H4 (cell line): Measurements from ENCODE around the gene KCNH1. TPM values are rescaled to one million over a fixed set of nuclear protein-coding genes. Genes with fewer than 3 reads are reported as not detected.

Experiments used
- DNase-seq: peaks from one replicate; pipeline ENCODE4 v3.0.0-alpha.2; 2015; ENCODE audit warnings: low spot score
- total RNA-seq: library from RNA; depleted of rRNA; stranded (reverse); fragments of >200 nt; shearing (Covaris generic); gene quantifications from 2 replicates; pipeline ENCODE4 v1.2.3, GENCODE V29; 2014

Gene KCNH1
- total RNA-seq, 1 experiment from 2014 or later: 0.97 TPM

GRCh38 chr1:210726621-210727020 lies 407.3 kb downstream of the KCNH1 start:
- DNase-seq: no peak

DNA sequence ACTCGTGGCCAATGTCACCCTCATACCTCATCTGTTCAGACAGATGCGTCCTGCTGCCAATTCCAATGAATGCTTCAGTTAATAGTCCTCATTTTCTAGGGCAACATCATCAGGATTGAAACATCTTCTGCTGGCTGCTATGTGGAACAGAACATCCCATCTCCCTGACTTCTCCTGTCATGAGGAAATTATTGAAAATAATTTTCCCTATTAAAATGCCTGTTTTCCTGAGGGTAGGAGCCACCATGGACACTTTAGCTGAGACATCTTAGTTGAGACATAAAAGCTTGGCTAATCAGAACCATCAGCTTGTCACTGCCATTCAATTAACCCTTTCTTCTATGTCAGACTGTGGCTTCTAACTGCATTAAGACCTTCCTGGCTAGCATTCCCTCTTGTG lies 409.2 kb downstream of the KCNH1 start:
- DNase-seq: no peak

DNA sequence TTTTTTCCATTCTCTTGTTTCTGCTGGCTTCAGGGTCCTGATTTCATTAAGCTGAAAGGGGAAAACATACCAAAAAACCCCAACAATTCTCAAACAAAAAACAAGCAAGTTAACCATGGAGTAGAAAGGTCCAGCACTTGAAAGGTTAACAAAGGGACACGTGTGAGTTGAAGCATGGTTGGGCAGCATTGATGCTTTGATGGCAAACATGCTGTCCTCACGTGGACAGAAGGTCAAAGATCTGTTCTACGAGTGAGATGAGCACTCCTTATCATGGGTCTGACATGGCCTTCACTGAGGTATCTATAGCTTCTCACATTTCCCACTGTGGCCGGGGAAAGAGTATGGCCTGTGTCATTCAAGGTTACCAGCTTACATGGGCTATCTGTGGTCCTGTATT lies 410.3 kb downstream of the KCNH1 start:
- no peak for DNase-seq

- no peak for DNase-seq
These were observed 411.4 kb downstream of the KCNH1 start for GRCh38 chr1:210722410-210723081.

GRCh38 chr1:210715072-210715471 lies 418.9 kb downstream of the KCNH1 start:
- DNase-seq: peak; percentile 21

GRCh38 chr1:210711825-210712612 lies 421.9 kb downstream of the KCNH1 start:
- DNase-seq: no peak

DNA sequence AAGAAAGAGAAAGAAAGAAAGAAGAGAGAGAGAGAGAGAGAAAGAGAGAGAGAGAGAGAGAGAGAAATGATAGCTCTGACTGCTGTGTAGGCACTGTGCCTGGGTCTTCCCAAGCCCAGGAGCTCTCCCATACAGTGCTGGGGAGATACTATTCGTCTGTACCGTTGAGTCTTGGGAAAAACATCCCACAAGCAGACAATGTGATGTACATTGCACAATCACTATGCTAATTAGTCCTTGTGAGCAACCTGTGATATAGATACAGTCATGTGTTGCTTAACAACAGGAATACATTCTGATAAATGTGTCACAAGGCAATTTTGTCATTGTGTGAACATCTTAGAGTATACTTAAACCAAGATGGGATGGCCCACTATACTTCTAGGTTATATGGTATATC lies 424.2 kb downstream of the KCNH1 start:
- no peak for DNase-seq

DNA sequence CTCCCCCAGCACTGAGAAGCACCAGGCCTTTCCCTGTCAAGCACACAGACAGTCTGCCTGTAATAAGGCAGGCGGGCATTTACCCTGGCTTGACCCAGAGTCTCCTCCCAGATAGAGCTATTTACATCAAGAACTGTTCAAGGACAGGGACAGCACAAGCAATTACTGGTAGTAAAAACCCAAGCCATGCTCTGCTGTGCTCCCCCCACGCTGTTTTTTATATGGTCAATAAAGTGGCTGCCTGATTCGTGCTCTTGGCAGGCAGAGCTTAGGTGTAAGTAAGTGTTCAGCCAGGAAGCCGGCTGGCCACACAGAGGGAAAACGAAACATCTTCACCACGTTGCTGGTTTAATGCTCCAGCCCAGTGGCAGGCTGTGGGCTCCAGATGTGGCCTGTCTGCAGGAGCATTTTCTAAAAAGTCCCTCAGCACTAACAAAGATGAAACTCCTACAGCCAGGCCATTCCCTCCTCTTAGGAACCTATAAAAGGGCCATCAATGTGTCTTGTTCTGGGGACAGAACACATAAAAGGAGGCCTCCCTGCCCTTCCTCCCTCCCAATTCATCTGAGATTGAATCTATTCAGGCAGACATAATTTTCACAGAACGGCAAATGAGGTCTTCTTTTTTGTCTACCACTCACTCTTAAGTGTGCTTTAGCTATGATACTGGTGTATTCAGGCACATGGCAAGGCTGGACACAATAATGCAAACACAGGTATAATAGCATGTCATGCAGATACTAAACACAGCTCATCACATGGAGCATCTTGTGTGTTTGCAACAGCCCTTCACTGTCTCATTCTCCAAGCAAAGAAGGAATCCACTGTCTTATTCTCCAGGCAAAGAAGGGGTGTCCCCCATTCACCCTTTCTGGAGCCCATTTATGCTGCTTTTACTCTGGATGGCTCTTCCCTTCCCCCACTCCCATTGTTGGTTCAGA lies 426.4 kb downstream of the KCNH1 start:
- DNase-seq: no peak

GRCh38 chr1:210706246-210706645 lies 427.7 kb downstream of the KCNH1 start:
- DNase-seq: no peak

DNA sequence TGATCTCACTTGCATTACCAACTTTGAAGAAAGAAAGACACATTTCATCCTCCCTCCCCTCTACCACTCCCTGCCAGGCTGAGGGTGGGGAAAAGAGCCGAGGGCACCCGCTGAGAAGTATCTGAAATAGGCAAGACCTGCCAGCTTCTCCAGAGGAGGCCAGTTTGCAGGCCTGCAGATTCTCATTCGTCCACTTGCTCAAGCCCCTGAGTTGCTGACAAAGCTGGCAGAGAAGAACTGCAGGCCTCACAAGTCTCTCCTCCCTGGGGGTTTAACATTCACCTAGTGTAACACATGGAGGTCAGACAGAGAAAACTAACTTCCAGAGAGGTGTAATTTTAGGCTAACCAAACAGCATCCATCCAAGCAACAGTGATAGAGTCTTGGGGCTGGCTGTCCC lies 428.9 kb downstream of the KCNH1 start:
- no peak for DNase-seq

DNA sequence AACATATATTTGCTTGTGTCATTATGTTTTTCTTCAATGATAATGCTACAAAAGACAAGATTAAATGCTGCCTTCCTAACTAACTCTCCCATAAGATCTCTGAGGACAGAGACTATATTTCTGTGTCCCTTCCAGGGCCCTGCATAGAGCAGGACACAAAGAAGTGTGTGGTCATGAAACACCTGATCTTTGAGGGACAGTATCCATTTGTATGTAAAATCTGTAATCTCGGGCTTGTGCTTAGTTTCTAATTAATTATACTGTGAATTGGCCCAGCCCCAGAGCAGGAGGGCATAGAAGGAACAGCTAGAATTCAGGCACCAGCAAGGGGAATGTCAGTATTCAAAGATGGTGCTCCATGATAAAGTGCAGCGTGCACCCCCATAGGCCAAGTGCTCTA lies 430.4 kb downstream of the KCNH1 start:
- DNase-seq: no peak

- DNase-seq: no peak
These were observed 431.4 kb downstream of the KCNH1 start for GRCh38 chr1:210702506-210702905.

DNA sequence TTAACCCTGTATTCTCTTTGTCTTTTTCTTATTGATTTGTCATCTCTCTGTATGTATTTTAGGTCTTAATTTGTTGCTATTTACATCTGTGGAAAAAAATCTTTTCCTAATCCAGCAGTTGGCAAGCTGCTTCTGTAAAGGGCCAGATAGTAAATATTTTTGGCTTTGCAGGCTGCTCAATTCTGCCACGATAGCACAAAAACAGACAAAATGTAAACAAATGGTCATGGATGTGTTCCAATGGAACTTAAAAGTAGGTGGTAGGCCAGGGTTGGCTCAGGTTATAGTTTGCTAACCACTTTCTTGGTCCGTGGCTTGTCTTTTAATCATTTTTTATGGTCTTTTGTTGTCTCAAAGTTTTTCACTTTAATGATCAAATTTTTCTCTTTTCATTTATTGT lies 433.4 kb downstream of the KCNH1 start:
- DNase-seq: peak; percentile 35

DNA sequence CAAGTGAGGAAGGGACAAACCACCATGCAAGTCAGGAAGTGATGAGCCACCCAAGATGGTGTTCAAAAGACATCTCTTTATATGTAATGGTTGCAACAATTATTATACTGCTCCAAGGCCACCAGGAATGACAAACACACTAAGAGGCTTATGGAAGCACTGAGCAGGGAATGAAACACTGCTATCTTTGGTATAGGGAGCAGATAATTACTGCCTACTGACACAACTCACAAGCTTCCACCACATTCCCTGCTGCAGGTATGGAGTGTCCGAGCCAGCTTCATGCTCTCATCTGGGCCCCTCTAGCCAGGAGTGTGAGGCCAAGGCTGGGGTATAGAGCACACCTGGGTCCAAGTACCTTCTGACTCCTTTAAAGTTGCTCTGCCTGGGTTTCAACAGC lies 433.9 kb downstream of the KCNH1 start:
- DNase-seq: no peak

- no peak for DNase-seq
These were observed 435.3 kb downstream of the KCNH1 start for GRCh38 chr1:210698661-210699060.

DNA sequence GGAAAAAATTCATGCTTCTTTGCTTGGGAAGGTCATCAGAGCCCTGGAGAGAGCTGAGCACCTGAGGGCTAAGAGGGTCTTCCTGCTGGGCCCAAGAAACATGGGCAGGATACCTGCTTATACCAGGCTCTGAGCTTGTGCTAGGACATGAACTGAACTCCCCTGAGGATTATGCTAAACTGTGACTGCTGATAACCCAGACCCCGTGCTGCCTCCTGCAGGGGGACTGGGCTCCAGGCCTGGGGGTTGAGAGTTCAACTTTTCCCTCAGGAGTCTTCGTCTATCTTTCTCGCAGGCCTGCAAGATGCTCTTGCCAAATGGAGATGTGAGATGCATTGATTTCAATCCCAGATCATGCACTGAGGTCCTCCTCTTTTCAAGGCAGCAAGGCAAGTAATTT lies 436.8 kb downstream of the KCNH1 start:
- no peak for DNase-seq

DNA sequence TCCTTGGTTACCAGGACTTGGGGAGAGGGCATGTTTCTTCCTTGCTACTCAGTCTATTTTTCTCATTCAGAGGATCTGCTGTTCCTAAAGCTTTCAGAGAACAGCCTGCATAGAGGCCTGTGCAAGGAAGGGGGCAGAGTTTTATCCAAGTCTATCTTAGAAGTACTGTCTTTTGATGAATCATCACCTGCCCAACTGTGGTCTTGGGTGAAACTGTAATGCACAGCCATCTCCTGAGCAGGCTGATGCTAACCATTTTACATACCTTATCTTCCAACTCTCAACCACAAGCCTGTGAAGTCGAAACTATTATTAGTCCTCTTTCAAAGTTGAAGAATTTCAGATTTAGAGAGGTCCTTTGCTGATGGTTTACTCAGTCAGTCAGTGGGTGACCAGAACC lies 437.2 kb downstream of the KCNH1 start:
- DNase-seq: no peak

DNA sequence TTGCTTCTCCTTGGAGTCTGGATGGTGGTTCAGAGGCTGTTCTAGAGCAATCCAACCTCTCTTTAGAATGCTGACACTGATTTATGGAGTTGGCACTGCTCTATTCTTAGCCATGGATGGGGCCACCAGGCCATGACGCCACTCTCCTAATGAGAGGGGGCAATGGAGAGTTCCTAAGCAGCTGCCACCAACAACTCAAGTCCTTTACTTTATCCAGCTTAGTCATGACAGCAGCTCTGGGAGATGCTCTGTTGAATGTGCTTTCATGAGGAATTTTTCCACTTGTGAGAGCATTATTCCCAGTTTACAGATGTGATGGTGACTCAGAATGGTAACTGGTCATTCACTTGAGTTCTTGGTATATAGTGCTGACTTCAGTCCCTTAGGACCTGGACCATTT lies 438.9 kb downstream of the KCNH1 start:
- DNase-seq: no peak

DNA sequence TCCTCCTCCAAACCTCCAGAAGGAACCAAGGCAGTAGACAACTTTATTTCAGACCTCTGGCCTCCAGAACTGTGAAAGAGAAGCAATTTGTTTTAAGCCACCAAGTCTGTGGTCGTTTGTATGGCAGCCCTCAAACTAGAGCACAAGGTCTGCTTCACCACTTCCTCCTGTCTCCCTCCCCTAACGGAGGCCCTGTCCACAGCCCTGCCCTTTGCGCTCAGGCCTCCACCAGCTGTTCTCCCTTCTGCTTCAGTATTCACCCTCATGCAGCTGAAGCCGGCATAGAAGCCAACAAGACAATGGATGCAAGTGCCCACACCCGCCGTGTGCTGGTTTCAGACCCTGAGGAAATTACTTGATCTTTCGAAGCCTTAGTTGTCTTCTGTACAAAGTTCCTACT lies 441.2 kb downstream of the KCNH1 start:
- DNase-seq: no peak

- DNase-seq: no peak
These were observed 442.8 kb downstream of the KCNH1 start for GRCh38 chr1:210691039-210691610.

GRCh38 chr1:210690236-210690635 lies 443.7 kb downstream of the KCNH1 start:
- DNase-seq: no peak

GRCh38 chr1:210689826-210690225 lies 444.1 kb downstream of the KCNH1 start:
- no peak for DNase-seq
